Activated CD4-positive, alpha-beta T cell treated with anti-CD3 and anti-CD28 coated beads for 48 hours (primary cell): ENCODE measurements around the gene MEAF6.

ENCODE experiments used
- DNase-seq: peaks from one replicate; pipeline ENCODE4 v3.0.0-alpha.2; 2020

Gene MEAF6

DNA sequence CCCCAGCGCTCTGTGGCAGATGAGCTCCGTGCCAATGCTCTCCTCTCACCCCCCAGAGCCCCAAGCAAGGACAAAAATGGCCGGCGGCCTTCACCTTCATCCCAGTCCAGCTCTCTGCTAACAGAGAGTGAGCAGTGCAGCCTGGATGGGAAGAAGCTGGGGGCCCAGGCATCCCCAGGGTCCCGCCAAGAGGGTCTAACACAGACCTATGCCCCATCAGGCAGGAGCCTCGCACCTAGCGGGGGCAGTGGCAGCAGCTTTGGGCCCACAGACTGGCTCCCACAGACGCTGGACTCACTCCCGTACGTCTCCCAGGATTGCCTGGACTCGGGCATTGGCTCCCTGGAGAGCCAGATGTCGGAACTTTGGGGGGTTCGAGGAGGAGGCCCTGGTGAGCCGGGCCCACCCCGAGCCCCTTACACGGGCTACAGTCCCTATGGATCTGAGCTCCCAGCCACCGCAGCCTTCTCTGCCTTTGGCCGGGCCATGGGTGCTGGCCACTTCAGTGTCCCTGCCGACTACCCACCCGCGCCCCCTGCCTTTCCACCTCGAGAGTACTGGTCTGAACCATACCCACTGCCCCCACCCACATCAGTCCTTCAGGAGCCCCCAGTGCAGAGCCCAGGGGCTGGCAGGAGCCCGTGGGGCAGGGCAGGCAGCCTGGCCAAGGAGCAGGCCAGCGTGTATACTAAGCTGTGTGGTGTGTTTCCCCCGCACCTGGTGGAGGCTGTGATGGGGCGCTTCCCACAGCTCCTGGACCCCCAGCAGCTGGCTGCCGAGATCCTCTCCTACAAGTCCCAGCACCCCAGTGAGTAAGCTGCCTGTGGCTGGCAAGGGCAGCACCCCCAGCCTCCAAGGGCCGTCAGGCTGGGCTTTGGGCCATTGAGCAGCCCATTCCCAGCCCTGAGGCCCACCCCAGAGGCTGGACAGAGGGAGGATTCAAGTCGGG, 31.5 kb downstream of the MEAF6 start:
- DNase-seq, result no peak

DNA sequence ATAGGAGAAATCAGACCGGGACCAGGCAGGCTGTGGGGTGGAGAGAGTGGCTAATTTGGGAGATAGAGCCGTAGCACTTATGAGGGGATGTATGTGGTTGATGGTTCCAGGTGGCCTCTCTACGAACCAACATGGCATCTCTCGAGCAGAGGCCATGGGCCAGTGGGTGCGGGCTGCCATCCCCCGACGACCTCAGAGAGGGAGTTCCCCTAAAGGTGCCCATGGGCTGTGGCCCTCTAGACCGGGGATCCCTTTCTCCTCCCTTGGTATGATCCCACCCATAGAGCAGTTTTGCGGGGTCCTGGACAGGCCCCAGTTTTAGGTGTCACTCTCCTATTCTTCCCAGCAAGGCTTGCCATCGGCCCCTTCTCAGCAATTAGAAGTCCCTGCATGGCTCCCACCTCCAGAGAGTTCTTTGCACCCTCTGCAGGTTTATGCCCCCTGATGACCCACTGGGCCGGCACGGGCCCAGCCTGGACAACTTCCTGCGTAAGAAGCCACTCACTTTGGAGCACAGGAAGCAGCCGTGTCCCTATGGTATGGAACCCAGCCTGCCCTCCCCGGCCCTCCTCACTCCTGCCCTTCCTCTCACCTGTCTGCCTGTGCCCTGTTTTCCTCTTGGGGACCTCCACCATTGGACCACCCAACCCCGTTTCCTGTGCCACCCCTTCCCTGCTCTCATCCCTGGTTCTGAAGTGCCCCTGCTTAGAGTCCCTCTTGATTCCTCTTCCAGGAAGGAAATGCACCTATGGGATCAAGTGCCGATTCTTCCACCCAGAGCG, 32.4 kb downstream of the MEAF6 start:
- DNase-seq, result no peak

DNA sequence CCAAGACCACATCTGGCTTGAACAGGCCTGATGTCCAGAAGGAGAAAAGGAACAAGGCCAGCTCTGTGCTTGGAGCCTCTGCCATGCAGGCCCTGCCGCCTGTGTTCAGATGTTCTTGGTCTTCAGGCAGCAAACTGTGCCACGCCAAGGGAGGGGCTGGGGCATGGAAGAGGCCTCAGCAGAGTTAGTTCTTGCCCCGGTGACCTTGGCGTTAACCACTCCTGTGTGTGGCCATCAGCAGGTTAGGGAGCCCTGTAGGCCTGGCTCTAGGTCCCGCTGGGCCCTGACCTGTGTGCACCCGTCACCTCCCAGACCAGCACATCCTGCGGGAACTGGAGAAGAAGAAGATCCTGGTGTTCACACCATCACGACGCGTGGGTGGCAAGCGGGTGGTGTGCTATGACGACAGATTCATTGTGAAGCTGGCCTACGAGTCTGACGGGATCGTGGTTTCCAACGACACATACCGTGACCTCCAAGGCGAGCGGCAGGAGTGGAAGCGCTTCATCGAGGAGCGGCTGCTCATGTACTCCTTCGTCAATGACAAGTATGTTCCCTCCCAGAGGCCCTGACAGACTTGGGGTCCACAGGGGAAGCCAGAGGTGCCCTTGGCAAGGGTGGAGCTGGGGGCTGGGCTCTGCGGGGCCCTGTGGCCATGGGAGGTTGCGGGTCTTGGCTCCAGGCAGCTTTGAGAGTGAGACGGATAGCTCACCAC, 33.1 kb downstream of the MEAF6 start:
- peak; percentile 72 for DNase-seq

DNA sequence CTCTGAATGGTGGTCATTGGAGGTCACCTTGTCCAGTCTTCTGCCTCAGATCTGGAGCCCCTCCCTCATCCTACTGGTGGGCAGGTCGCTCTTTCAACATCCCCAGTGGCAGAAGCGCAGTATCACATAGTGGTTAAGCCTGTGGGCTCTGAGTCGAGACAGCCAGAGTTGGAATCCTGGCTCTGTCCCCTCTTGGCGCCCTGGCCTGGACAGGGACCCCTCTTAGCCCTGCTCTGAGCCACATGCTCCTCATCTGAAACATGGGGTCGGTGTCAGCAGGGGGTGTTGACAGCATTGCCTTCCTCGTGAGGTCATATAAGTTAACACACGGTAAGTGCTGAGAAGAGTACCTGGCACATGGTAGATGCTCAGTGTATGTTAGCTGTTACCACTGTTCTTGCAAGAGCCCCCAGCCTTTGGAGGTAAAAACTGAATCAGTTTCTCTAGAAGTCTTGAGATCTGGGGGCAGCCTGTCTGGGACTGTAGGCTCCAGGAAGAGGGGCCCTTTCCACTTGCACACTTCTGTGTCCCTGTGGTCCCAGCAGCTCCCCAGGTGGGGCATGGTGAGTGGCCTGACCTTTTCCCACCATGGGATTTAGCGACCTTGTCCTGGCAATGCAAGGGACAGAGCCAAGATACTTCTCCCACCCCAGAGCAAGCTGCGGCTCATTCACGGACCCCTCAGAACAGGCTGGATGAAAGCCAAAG, 33.8 kb downstream of the MEAF6 start:
- DNase-seq, result no peak

DNA sequence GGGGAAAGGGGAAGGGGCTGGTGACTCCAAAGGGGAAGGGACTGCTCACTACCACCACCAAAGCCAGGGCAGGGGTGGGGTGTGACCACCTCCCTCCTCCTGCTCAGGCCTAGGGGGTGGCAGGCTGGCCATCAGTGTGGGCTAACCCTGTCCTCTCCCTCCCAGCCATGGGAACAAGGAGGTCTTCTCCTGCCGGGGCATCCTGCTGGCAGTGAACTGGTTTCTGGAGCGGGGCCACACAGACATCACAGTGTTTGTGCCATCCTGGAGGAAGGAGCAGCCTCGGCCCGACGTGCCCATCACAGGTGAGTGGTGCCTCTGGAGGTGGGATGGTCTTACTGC, 34.5 kb downstream of the MEAF6 start:
- no peak for DNase-seq

DNA sequence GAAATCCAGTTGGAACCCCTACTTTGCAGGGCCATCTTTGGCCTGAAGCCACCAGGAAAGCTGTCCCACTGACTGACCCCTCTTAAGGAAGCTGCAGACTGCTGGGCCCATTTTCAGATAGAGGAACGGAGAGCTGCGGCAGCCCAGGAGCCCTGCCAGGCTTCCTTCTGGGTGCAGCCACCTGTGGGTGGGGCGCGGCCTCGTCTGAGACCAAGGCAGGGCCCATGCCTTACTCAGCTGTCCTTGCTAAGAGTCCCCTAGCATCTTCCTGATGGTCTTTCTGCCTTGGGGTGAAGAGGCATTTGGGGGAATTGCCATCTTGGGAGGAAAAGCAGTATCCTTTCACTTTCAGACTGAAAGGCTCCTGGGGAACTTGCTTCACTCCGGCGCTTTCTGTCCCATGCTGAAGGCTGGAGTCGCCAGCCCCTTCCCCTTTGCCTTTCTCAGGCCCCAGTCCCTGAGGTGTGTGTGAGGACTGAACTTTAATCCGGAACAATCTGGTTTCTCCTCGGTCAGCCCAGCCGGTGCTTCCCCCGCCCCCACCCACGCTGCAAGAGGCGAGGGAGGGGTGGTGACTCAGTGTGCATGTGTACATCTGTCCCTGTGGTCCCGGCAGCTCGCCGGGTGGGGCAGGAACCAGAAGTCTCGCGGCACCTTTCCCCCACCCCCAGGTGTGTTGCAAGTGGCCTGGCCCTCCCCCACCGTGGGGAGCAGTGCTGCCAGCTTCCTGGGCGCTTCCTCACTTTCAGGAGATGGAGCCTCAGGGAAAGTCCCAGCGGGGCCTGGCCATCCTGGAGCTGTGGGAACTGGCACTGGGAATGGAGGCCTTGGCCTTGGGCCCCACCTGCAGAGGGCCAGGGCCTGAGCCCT, 35.1 kb downstream of the MEAF6 start:
- DNase-seq, result peak; percentile 95

DNA sequence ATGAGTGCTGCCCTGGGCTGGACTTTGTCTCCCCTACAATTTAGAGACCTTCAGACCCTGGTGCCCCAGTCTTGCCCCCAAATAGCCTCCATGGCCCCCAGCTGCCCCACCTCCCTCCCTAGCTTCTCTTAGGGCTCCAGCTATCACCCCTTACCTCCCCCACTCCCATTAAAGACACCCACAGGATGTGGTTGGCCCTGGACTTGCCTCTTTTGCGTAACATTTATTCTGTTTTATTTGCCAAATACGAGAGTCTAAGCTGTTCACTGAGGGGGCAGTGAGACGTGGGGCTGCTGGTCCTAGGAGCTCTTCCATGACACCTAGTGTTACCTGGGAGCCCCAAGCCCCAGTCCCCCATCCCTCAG, 35.7 kb downstream of the MEAF6 start:
- peak; percentile 54 for DNase-seq

DNA sequence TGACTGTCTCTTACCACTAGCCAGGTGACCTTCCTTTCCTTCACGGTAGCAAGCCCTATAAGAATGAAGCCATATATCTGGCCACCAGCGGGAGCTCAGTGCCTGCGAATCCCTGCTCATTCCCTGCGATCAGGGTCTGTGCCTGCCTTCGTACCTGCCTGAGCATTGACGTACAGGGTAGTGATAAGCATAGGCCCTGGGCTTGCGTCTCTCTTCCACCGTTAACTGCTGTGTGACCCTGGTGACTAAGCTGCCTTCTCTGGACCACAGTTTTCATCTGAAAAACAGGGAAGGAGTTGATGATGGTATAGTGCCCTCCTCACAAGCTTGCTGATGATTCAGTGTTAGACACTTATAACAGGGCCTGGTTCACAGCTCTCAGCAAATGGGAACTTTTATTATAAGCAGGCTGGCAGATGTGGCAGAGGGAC, 36.1 kb downstream of the MEAF6 start:
- DNase-seq, result peak; percentile 75

DNA sequence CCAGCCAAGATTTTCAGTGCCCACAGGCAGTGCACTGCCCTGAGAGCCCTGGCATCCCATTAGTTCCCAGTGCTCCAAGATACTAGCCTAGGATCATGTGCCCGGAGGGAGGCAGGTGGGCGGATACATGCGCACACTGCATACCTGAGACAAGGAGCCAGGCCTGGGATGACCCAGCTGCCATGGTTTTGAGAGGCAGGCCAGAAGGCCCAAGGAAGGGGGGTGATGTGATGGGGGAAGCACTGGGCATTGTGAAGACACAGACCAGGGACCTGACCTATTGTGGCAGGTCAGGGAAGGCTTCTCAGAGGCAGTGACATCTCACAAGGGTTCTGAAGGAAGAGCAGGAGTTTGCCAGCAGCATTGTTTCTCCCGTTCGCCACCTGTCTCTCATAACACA, 36.6 kb downstream of the MEAF6 start:
- DNase-seq, result peak; percentile 33

DNA sequence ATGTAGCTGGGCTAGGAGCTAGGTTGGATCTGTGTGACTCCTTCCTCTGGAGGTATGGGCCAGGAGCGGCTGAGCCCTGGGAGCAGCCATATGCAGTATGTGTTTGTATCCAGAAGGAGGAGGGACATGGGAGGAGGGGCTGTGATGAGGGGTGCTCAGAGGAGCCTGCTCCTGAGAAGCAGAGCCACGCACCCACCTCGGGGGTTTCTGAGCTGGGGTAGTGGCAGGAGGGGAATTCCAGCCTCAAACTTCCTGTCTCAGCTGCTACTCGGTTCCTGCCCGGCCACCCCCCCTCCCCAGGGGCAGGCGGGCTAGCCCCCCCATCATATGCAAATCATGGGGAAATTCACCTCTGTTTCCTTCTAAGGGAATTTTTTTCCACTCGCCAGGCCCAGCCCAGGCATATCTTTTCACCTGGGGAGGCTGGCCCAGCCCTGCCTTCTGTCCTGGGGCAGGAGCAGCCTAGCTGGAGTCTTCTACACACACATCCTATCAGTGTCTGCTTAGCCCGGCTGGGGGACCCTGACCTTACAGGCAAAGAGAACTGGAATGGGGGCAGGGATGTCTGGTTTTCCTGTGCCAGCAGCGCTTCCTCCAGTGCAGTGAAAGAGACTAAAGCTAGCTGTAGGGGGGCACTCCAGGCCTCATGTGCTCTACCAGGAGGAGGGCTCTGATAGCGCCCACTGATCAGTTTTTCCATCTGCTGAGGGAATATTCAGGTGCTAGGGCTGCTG, 37.2 kb downstream of the MEAF6 start:
- DNase-seq, result peak; percentile 86

DNA sequence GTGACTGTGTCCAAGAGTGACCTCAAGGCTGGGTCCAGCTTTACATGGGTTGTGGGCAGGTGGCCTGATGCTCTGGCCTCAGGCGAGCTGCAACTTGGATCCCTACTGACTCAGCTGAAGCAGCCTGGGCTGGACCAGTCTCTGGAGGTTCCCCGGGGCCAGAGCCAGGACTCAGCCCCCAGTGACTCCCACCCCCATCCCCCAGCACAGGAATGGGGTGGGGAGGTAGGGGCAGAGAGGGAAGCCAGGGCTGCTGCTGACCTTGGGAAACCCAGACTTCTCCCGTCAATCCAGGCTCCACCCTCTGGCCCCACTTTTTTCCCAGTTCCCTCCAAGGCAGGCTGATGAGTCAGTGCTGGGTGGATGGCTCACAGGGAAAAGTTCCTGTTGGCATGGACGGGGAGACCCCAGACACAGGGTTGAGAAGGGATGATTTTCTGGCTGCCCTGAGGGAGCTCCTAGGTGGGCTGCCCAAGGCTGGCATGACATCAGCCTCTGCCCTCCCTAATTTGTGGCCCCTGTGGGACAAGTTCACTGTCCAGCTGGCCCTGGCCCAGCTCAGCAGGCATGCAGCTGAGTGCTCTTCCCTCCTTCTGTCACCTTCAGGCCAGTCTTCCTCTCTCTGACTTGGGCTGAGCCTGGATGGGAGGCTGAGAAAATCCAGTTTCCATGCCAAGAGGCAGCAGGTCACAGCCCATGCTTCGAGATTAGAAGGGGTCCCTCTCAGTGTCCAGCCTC, 37.9 kb downstream of the MEAF6 start:
- DNase-seq, result no peak

DNA sequence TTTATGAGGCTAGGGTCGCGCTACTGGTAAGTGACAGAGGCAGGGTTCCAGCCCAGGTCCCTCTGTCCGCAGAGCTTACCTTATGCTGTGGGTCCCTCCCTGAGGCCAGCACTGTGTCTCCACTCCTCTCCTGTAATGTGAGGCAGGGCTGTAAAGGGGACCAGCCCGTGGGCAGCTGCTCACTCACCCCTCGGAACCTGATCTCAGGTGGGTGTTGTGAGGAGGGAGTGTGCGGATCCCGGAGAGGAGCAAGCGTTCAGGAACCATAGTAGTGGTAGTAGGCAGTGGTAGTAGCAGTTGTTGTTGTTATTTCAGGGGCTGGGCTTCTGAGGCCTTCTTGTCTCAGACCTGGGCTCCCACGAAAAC, 38.5 kb downstream of the MEAF6 start:
- no peak for DNase-seq

DNA sequence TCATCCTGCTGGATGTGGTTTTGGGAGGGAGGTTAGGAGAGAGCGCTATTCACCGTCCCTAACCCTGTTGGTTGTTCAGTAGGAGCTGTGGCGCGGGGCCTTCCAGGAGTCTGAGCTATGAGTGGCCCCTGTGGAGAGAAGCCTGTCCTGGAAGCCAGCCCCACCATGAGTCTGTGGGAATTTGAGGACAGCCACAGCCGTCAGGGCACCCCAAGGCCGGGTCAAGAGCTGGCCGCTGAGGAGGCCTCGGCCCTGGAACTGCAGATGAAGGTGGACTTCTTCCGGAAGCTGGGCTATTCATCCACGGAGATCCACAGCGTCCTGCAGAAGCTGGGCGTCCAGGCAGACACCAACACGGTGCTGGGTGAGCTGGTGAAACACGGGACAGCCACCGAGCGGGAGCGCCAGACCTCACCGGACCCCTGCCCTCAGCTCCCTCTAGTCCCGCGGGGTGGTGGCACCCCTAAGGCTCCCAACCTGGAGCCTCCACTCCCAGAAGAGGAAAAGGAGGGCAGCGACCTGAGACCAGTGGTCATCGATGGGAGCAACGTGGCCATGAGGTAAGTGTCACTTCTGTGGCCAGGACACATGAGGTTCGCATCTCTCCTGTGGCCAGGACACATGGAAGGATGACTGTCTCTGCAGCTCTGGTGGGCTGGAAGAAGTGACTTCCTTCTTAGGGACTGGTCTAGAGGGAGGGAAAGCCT, 39.0 kb downstream of the MEAF6 start:
- no peak for DNase-seq

DNA sequence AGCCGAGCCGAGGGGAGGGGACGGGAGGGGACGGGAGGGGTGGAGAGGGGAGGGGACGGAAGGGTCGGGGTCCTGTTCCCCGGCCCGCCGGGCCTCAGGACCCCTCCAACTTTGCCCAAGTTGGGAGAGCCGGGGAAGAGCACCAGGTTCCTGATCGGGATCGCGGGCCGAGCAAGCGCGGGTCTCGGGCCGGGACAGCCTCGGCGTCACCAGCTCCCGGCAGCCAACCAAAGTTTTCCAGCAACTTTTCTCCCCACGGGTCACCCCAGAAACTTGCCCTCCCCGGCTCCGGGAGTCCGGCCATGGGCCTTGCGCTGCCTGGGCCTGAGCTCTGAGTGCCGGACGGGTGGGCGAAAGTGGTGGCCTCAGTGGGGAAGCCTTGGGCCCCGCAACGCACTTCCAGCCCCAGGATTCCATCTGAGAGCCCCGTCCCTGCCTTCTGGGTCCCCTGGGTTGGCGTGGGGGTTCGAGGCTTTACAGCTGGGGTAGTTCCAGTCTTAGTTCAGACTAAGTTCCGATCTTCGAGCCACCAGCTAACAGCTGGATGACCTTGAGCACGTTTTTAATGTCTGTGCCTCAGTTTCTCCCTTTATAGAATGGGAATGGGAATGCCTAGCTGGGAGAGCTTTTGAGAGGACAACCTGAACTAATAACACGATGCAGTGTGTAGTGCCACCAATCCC, 39.7 kb downstream of the MEAF6 start:
- peak; percentile 54 for DNase-seq

DNA sequence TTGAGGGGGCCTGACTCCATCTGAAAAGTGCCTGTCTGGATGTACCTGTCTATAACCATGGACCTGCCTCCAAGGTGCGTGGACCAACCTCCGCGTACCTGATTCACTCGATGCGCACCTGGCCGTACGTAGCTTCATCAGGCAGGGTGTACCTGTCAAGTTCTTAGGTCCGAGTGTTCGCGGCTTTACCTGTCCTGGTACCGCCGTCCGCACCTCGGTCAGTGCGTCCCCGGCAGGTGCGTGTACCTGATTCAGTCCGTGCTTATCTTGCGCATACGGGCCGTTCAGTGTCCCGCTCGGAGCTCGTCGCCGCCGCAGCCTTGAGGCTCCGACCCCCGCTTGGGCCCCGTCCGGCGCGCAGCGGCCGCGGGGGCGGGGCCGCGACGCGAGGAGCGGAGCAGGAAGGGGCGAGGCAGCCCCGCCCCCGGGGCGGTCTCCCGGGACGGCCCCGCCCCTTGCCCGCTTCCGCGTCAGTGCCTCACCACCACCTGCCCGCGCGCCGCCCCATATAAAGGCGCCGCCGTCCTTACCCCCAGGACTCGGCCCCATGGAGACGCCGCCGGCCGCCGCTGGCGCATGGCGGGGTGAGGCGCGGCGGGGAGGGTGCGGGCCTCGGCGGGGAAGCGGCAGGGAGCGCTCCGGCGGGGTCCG, 40.4 kb downstream of the MEAF6 start, which contains the start of gene ZC3H12A:
Gene ZC3H12A, plus strand, starts transcription at position 535 of the 651 bp plus-strand sequence. CDS start 917 bp downstream, outside the sequence.
- peak; percentile 94 for DNase-seq

DNA sequence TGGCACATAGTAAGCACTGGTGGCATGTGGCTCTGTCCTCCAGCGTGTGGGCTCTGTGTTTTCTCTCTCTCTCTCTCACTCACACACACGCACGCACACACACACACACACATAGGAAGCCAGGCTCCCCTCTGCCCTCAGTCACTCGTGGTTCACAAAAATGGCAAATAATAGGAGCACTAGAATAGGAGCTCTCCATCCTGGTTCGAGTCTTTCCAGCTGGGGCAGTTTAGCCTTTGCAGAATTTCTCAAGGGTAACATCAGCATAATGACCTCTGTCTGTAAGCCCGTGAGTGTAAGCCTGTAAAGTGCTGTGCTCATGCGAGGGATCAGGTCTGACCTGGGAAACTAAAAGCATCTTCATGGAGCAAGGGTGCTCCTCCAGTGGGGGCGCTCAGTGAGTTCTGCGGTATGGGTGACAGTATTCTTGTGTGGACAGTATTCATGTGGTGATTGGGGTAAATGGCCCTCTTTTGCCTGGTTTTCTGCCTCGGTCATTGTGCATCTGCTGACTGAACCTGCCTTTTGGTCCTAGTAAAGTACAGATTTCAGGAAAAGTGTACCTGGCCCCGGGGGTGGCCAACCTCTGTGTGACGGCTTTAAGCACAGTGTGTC, 41.0 kb downstream of the MEAF6 start:
- peak; percentile 33 for DNase-seq

DNA sequence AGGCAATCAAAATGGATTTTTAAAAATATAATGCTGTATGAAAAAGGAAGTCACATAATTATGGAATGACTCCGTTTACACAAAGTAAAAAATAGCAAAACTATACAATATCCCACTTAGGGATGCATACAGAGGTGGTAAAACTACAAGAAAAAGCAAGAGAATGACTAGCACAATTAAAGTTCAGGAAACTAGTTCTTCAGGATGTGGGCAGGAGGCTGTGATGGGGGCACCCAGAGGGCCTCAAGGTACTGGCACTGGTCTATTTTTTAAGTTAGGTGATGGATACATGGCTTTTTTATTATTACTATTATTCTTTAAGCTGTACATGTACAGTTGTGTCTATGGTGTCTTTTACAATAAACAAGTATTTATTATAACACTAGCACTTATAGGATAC, 41.6 kb downstream of the MEAF6 start:
- DNase-seq, result no peak

DNA sequence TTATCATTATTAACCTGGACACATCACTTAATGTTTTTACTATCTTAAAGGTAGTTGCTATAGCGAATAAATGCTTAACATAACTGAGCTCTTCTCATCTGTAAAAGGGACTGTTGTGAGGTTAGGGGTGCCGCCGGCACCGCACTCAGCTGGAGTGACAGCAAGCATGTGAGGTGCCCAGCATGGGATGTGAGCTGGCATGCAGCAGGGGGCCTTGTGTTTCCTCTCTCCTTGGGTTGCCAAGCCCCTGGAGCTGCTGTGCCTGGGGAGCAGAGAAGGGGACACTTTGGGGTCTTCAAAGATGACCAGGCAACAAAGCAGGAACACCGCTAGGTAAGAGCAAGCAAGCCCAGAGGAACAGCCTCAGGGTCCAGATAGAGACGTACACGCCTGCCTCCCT, 42.3 kb downstream of the MEAF6 start:
- DNase-seq, result no peak
